GM18861 (cell line): Measurements from ENCODE around the gene ORC1.
"Not testable (repeated sequence)": the region's sequence is repeated elsewhere in the genome, so short reads cannot be mapped to it uniquely, and the experiment has no call there.

Source experiments
- ATAC-seq: cut with Tn5 transposase; IDR thresholded peaks from one replicate; pipeline ENCODE4 v1.9.1; 2021; ENCODE audit not compliant: unreplicated experiment

The ORC1 gene

DNA sequence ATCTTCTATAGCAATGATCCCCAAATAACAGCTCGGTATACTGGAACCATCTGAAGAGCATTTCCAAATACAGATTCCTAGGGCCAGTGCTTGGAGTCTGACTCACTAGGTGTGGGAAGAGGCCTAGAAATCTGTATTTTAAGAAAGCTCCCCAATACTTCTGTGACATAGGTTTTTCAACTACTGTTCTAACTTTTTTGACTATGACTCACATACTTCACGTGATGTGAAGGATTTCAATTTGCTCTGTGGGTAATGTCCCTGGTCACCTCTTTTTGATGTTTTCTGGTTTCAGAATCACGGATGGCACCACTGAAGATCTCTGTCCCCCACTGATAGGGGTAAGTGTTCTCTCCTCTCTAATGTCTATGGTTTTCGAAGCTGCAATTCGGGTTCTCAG, 11.0 kb downstream of the ORC1 start:
- no peak for ATAC-seq

DNA sequence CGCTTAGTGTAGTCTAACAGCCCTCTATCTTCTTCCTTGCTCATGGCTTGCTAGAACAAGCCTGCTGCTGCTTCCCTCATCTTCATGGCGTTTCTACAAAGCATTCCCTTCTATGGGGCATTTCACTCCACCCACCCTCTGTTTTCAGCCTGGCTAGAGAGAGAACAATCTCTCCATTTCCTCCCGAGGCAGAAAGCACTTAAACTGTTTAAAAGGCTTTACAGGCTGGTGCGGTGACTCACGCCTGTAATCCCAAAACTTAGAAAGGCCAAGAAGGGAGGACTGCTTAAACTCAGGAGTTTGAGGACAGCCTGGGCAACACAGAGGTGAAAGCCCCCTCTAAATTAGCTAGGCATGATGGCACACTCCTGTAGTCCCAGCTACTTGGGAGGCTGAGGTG, 17.8 kb downstream of the ORC1 start:
- ATAC-seq: no peak

DNA sequence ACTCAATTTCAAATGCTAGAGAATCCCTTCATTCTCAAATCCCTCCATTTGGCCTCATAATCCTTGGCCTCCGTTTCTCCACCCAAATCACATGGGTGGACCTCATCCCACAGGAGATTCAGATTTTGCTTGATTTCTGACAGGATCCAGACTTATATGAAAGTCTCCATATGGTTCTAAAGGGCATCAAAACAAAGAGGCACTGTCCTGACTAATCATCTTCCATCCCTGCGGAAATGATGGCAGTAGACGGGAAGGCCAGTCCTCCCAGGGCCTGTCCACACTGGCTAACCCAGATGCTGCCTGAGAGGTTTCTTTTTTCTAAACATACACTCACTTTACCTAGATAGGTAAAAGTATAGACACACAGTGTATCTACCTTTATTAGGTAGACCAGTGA, 18.8 kb downstream of the ORC1 start:
- ATAC-seq: no peak

DNA sequence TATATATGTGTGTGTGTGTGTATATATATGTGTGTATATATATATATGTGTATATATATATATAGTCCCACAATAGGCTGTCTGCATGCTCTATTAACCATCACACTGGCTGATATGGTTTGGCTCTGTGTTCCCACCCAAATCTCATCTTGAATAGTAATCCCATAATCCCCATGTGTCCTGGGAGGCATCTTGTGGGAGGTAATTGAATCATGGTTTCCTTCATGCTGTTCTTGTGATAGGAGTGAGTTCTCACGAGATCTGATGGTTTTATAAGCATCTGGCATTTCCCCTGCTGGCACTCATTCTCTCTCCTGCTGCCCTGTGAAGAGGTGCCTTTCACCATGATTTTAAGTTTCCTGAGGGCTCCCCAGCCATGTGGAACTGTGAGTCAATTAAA, 34.4 kb downstream of the ORC1 start:
- ATAC-seq: not testable (repeated sequence)

DNA sequence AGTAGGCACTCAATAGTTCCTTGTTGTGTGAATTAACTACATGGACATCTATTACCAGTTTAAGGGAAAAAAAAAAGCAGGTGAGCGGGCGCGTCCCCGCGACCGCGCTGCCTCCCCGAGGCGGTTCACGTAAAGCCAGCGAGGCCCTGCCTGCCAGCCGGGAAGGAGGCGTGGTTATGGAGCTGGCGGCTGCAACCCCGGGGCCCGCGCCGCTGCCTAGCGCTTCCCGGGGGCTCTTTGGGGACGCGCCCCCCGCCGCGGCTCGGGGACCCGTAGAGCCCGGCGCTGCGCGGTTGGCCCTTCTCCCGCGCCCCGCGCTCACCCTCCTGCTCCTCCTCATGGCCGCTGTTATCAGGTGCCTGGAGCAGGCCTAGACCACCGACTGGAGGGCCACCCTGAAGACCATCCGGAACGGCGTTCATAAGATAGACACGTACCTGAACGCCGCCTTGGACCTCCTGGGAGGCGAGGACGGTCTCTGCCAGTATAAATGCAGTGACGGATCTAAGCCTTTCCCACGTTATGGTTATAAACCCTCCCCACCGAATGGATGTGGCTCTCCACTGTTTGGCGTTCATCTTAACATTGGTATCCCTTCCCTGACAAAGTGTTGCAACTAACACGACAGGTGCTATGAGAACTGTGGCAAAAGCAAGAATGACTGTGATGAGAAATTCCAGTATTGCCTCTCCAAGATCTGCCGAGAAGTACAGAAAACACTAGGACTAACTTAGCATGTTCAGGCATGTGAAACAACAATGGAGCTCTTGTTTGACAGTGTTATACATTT, 35.6 kb downstream of the ORC1 start:
- no peak for ATAC-seq

DNA sequence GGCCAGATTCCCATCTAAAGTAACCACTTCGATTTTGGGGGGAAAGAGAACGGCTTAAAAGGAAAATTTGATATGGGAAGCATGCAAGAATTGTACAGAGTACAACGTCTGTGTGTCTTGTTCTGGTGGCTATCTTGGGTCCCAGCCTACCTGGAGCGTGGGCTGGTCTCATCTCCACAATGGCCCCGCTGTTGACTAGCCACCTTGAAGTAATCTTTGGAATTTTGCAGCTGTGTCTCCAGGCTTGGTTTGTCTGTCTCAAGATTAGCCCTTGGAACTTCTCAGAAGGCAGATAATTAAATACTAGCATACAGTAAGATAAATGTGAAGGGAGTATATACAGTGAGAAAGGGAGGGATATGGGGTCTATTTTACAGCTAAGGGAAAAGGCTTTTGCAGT, 37.0 kb downstream of the ORC1 start:
- no peak for ATAC-seq

DNA sequence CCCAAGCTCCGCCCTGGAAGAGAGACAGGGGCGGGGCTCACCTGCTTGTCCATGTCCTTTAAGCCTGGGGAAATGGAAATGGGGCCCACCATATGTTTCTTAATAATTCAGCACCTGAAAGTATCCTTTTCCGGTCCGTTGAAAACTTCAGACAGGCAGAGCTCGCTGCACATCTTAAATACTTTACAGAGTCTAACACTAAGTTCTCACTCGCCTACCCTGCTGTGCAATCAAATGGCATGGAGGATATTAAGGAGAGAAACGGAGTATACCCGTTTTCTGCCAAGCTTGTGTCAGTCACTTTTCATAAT, 37.8 kb downstream of the ORC1 start:
- no peak for ATAC-seq

DNA sequence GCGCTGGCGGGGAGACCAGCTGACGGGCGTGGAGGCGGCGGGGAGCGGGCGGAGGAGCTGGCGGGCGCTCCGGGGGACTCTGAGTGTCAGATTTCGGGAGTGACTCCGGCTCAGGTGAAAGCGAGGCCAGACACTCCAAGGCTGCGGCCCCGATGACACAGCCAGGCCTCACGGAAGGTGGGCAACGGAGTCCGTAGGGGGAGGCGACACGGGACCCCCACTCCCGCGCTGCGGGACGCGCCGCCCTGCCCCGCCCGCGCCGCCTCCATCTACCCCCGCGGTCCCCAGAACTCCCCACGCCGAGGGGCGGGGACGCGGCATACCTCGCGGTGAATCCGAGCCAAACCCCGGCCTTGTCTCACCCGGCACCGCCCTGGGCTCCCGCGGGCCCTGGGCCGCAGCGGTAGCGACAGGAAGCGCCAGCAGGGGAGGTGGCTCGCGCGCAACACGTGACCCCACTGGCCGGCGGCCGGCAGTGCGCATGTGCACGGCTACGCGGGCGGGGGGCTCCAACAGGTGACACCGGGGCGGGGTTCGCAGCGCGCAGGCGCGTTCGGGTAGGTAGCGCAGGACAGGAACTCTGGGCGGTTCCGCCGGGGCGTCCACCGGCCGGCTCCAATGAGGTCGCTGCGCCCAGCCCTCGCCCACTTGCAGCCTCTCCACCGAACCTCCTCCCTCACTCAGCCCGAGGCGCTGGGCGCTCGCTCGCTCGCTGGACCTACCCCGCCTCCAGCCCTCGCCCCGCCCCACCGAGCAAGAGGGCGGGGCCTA, 38.3 kb downstream of the ORC1 start, which contains the start of gene CC2D1B:
CC2D1B (minus strand) TSS at position 460 of the 771 bp plus-strand sequence. CDS start 1,585 bp downstream, outside the sequence.
- ATAC-seq: peak; percentile 85

DNA sequence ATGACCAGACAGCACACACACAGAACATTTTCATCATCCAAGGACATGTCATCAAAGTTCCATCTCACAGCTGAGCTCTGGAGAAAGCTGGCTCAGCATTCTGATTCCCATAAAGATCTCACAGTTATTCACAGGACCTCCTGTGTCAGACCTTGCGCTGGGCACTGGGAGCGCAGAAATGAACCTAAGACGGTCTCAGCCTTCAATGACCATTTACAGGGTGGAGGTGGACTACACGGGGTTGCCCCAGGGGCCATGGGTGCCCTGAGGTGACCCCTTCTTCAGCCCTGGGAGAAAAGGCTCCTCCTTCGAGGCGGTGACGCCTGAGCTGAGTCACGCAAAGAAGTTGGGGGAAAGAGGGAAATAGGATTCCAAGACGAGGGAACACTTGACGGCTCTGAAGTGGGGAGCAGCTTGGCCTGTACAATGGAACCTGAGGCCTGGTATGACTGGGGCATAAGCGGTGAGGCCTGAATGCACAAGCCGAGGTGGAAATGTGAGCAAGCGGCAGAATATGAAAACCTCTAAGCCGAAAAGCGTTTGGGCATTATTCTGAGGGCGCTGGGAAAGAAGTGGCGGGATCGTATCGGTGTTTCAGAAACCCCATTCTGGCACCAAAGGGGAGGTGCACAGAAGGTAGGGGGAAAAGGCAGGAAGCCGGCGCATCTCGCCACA, 39.0 kb downstream of the ORC1 start:
- no peak for ATAC-seq

DNA sequence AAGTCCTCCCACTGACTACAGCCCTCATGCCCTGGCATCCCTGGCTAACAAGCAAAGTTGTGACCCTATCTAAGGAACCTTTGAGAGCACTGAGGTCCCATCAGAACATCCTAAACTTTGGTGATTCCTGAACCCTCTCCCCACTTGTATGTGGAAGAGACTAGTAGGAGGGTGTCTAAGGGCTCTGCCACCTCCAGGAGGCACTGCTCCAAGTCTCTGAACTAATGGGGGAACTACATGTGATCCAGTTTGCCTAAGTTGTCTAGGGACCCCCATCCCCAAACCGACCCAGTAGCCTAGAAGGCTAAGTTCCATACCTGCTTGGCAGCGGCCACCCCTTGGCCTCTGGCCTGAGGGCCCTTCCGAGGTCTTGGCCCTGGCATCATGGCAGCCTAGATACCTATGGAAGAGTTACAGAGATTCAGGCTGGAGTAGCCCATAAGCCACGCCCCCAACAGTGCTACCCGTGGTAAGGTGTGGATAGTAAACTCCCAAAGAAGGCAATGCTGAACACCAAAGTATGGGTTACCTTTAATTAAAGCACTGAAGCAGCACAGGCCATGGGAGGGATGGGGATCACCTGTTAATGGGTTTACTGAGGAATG, 39.9 kb downstream of the ORC1 start:
- ATAC-seq: no peak

DNA sequence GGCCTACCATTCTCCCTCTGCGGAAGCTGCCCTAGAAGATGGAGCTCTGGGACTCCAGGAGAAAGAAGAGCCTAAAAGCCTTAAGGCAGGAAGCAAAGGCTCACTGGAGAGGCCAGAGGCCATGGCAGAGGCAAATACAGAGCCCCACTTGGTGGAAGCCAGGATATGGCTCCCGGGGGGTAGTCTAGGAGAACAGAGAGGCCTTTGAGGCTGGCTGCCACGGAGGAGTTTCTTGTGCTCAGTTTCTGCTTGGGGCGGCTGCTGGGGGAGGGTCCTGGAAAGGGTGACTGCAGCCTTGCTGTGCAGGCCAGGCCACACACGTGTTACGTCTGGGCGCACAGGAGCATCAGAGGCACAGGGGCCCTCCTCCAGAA, 43.6 kb downstream of the ORC1 start:
- ATAC-seq: no peak

DNA sequence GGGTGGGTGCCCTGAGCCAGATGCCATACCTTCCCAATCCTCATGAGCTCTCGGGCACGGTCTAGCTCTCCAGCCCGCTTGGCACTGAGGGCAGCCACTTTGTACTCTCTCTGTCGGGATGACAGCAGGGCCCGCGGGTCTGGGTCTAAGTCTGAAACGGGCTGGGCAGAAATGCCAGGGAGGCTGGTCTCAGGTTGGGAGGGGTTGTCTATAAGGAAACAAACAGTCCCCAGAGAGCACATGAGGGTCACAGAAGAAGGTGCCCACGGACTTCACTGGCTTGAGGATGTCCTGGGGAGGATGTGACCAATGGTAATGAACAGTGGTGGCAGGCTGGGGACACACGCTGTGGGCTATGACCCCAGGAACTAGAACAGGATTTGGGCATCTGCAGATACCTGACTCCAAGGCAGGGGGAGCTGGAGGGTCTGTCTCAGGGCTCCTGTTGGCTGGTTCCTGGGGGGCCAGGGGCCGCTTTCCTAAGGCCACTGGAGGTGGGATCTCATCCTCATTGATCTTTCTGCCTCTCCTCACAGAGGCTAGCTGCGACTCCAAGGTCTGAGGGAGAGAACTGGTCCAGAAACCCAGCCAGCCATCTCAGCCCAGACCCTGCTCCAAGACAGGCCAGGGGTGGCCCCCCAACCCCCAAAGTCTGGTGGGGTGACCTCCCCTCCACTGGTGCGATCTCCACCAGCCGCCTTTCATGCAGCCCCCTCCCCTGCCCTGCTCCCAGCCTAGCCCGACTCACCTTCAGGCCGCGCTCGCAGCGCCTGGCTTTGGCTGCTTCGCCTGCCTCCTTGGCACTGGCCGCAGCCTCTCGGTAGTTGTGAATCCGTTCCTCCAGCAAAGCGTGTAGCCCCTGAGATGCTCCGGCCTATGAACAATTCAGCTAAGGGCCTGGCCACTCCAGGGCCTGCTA, 44.3 kb downstream of the ORC1 start:
- ATAC-seq: no peak

DNA sequence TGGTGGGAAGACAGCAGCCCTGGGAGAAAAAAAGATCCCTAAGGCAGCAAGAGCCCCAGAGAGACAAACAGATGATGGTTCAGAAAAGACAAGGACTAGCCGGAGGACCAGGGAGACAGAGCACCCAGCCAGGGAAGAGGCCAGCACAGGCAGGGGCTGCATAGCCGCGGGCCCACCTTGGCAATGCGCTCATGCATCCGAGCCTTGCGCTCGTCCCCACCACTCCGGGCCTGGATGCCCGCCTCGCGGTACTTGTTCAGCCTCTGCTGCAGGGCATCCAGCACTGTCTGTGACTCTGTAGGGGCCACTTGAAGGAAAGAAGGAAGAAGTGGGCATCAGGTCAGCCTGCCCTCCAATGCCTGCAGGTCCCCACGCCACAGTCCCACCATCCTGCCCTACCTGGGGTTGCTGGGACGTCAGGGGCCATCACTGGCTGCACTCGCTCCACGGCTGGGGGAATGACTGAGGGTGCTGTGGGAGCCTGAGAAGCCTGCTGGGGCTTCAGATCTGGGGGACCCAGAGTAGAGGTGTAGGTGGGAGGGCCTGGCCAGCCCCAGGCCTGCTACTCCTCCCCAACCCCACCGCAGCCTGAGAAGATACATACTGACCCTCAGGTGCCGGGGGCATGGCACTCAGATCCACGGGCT, 45.2 kb downstream of the ORC1 start:
- no peak for ATAC-seq

DNA sequence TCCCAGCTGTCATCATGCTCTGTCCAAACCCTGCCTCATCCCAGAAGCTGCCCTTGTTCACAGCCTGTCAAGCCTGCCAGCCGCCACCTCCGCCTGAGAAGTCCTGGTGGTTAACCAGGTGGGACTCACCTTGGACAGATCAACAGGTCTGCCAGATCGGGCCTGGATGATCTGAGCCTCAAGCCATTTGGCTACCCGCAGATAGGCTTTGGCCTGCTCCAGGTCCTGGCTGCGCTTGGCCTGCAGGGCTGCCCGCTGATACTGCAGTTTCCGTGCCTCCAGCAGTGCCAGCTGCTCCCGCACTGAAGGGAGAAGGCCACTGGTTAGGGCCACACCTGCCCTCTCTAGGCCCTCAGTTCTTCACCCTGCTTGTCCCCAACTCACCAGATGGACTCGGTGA, 46.8 kb downstream of the ORC1 start:
- no peak for ATAC-seq

DNA sequence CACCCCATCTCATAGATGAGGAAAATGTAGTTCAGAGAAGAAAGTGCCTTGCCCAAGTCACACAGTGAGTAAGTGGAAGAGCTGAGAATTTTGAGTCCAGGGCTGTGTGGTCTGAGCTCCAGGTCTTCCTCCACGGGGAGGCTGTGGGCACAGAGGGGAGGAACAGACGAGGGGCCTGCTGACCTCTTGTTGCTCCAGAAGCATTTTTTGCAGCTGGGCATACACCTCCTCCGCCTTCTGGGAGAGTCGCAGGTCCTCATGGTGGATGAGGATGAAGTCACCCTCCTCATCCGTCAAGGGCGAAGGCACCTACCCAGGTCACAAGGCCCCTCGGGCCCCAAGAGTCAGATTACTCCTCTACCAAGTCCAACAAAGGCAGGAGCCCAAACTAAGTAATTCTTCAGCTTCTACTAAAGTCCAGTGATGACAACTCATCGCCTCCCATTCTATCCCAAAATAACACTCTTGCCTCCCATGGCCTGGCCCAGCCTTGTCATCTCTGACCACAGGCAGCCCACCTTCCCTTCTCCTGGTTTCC, 47.3 kb downstream of the ORC1 start:
- ATAC-seq: no peak

DNA sequence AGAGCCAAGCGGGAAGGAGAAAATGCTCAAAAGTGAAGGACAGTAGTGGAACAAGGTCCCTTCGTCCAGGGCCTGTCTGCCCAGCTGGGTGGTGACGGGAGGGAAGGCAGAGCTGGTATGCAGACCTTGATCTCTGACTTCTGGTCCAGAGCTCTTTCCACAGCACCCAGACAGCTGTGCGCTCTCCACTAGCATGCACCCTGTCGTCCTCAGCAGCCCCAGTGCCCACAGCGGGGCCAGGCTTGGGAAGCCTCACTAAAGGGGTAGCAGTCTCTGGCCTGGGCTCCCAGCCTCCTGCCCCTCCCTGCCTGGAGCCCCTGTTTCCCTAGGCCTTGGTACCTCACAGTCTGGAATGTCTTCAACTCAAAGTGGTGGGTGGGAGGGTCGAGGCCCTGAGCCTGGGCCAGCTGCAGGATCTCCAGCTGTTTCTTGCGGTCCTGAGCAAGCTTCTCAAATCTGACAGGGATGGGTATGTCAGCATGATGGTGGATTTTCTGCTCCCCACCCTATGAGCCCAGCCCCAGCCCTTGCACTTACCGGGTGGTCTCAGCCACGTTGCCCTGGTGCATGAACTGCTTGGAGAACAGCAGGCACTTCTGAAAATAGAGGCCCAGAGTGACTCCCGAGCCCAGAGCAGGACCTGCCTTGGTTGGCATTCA, 48.2 kb downstream of the ORC1 start:
- no peak for ATAC-seq

DNA sequence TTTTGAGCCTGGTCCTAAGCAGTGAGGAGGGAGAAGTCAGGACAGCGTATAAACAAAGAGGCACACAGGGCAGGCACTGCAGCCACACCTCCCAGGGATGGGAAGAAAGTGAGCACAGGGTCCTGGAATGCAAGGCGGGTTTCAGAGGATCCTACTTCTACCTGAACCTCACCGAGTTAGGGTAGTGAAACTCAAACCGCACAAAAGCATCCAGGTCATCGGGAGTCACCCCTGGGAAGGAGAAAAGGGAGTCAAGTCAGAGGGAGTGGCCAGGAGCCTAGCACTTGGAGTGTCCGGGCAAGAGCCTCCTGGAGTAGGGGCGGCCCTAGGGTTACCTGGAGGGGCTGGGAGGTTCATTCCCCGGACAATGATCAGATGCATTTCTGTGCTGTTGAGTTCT, 48.8 kb downstream of the ORC1 start:
- no peak for ATAC-seq

DNA sequence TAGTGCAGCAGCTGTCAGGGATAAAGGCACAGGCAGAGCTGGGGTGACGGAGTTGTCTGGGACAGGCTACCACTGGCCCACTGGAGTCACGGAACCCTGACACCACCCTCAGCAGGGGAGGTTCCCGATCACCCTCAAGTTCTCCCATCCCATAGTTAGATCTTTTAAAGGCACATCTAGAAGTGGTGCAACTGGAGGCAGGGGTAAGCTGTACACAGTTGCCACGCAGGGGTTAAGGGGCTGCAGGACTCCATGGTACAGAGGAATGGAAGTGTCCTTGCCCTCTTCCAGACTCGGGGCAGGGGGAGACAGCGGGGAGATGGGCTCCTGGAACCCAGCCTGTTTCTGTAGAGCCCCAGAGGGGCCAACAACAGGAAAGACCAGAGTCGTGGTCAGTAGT, 51.5 kb downstream of the ORC1 start:
- no peak for ATAC-seq

DNA sequence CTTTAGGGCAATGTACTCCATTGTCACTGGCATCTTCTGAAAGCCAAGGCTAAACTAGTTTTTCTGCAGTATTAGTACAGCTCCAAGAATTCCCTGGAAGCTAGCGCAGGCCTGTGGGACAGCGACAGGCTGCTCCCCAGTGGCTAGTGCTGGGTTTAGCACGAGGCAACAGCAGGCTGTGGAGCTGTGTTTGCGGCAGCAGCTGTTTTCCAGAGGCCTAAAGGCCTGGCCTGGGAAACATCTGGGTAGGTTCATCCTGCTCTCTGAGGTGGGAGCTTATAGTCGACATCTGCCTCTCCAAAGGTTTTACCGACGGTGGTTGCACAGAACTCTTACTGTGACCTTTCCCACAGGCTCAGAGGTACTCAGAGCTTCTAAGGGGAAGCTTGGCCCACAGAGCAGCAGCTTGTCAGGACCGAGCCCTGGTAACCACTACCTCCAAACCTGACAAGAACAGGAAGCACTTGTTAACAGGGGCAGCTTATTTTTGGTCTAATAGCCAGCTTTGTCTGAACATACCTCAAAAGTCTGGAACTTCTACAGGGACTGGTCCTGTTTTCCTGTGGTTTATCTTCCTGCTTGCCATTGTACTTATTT, 55.4 kb downstream of the ORC1 start:
- no peak for ATAC-seq
